Neural progenitor cell (in vitro differentiated cells): ENCODE measurements around the gene USP49. TPM values are rescaled to one million over a fixed set of nuclear protein-coding genes. Genes with fewer than 3 reads are reported as not detected.

Experiments
- DNase-seq: peaks from one replicate; pipeline ENCODE4 v3.0.0-alpha.2; 2016; ENCODE audit warnings: low spot score
- H2AFZ ChIP-seq: fragments of 200-600 bp; sonication (generic); replicated peaks from 2 replicates; pipeline ENCODE4 v1.6.1; 2016; ENCODE audit warnings: antibody characterized with exemption
- H3F3A ChIP-seq: fragments of 200-600 bp; sonication (generic); 2 replicates; pipeline ENCODE4 v1.6.1; 2016; ENCODE audit warnings: antibody characterized with exemption, low read depth
- H3K27ac ChIP-seq: fragments of 200-600 bp; sonication (generic); 2 replicates; pipeline ENCODE4 v1.5.1; 2016; ENCODE audit warnings: mild to moderate bottlenecking
- H3K27me3 ChIP-seq: fragments of 200-600 bp; sonication (generic); 2 replicates; pipeline ENCODE4 v1.6.1; 2016; ENCODE audit warnings: mild to moderate bottlenecking, moderate library complexity
- H3K36me3 ChIP-seq: fragments of 200-600 bp; sonication (generic); 2 replicates; pipeline ENCODE4 v1.5.1; 2016
- H3K4me1 ChIP-seq: fragments of 200-600 bp; sonication (generic); 2 replicates; pipeline ENCODE4 v1.6.1; 2016; ENCODE audit warnings: mixed run types
- H3K4me2 ChIP-seq: fragments of 200-600 bp; sonication (generic); 2 replicates; pipeline ENCODE4 v1.6.1; 2016
- H3K4me3 ChIP-seq: fragments of 200-600 bp; sonication (generic); 2 replicates; pipeline ENCODE4 v1.5.1; 2016
- H3K79me2 ChIP-seq: fragments of 200-600 bp; sonication (generic); 2 replicates; pipeline ENCODE4 v1.6.1; 2016; ENCODE audit warnings: low read depth
- H3K9ac ChIP-seq: fragments of 200-600 bp; sonication (generic); 2 replicates; pipeline ENCODE4 v1.6.1; 2016
- H3K9me3 ChIP-seq: fragments of 200-600 bp; sonication (generic); 2 replicates; pipeline ENCODE4 v1.5.1; 2016; ENCODE audit warnings: low read depth
- H4K20me1 ChIP-seq: fragments of 200-600 bp; sonication (generic); 2 replicates; pipeline ENCODE4 v1.6.1; 2016; ENCODE audit warnings: low read depth
- H3K27ac Mint-ChIP-seq: 3 replicates; pipeline ENCODE4 v1.8.0; 2021; ENCODE audit warnings: mixed read lengths
- H3K27me3 Mint-ChIP-seq: 2 replicates; pipeline ENCODE4 v1.8.0; 2022; ENCODE audit warnings: low read depth, mild to moderate bottlenecking, inconsistent platforms, moderate library complexity, mixed read lengths; ENCODE audit not compliant: insufficient read depth
- H3K36me3 Mint-ChIP-seq: 3 replicates; pipeline ENCODE4 v1.8.0; 2021; ENCODE audit warnings: mixed read lengths
- H3K4me1 Mint-ChIP-seq: 3 replicates; pipeline ENCODE4 v1.8.0; 2021; ENCODE audit warnings: mixed read lengths
- H3K4me3 Mint-ChIP-seq: 3 replicates; pipeline ENCODE4 v1.8.0; 2021; ENCODE audit warnings: mild to moderate bottlenecking, moderate library complexity, mixed read lengths
- H3K9me3 Mint-ChIP-seq: 3 replicates; pipeline ENCODE4 v1.8.0; 2020; ENCODE audit warnings: mixed read lengths
- CTCF ChIP-seq: fragments of 200-600 bp; sonication (generic); IDR thresholded peaks from 2 replicates; pipeline ENCODE4 v1.5.1; 2017; ENCODE audit warnings: antibody characterized with exemption, mild to moderate bottlenecking
- EZH2 ChIP-seq: fragments of 200-600 bp; sonication (generic); IDR thresholded peaks from 2 replicates; pipeline ENCODE4 v1.6.1; 2017; ENCODE audit warnings: antibody characterized with exemption, mild to moderate bottlenecking, moderate library complexity
- EZH2phosphoT487 ChIP-seq: fragments of 200-600 bp; sonication (generic); IDR thresholded peaks from 2 replicates; pipeline ENCODE4 v1.6.1; 2017; ENCODE audit warnings: antibody characterized with exemption
- total RNA-seq: library from RNA; depleted of rRNA; stranded (reverse); fragments of >200 nt; gene quantifications from 2 replicates; pipeline ENCODE4 v1.2.3, GENCODE V29; 2015; ENCODE audit warnings: low replicate concordance

The USP49 gene
- total RNA-seq, 1 donor from 2014 or later = 25.0 TPM

- H3K9me3 ChIP-seq = no peaks in the 10 kb centered on the region
- H3K9me3 Mint-ChIP-seq = no peaks in the 10 kb centered on the region
- DNase-seq = no peak
- H3K27ac ChIP-seq = no peak within 1 kb of the TSS
- no peaks in the 10 kb centered on the region for H3K27me3 ChIP-seq
- no peak within 1 kb of the TSS for H3K4me3 Mint-ChIP-seq
- no peaks in the 10 kb centered on the region for H3K79me2 ChIP-seq
- no peaks in the 10 kb centered on the region for H3K4me1 ChIP-seq
- TF ChIP-seq CTCF (no peak), EZH2phosphoT487 (no peak), EZH2 (no peak)
- H3K36me3 ChIP-seq = no peaks in the 10 kb centered on the region
- no peaks in the 10 kb centered on the region for H3K36me3 Mint-ChIP-seq
- H4K20me1 ChIP-seq = no peaks in the 10 kb centered on the region
- peaks cover 2% of the 10 kb centered on the region for H3K27me3 Mint-ChIP-seq
- H3K9ac ChIP-seq = no peak within 1 kb of the TSS
- H3K4me1 Mint-ChIP-seq = no peaks in the 10 kb centered on the region
- H3K4me3 ChIP-seq = no peak within 1 kb of the TSS
- H2AFZ ChIP-seq = no peak within 1 kb of the TSS
- no peak within 1 kb of the TSS for H3K4me2 ChIP-seq
- H3K27ac Mint-ChIP-seq = no peak within 1 kb of the TSS
- no peaks in the 10 kb centered on the region for H3F3A ChIP-seq
Observed at GRCh38 chr6:41747256-41748101, 147.7 kb downstream of the USP49 start, which contains the start of gene PGC. TSS of gene PGC (minus strand) at chr6:41747397. CDS start at chr6:41747334, 63 bp downstream.

GRCh38 chr6:41746107-41746506, 149.1 kb downstream of the USP49 start:
- no peaks in the 10 kb centered on the region for H3F3A ChIP-seq
- H3K4me3 Mint-ChIP-seq = no peak overlapping the region
- no peaks in the 10 kb centered on the region for H4K20me1 ChIP-seq
- H3K36me3 ChIP-seq = no peaks in the 10 kb centered on the region
- no peak overlapping the region for H3K4me2 ChIP-seq
- H2AFZ ChIP-seq = no peak overlapping the region
- H3K27ac ChIP-seq = no peak overlapping the region
- H3K4me3 ChIP-seq = no peak overlapping the region
- H3K27ac Mint-ChIP-seq = no peak overlapping the region
- H3K27me3 Mint-ChIP-seq = peaks cover 2% of the 10 kb centered on the region
- no peaks in the 10 kb centered on the region for H3K27me3 ChIP-seq
- H3K9me3 ChIP-seq = no peaks in the 10 kb centered on the region
- no peaks in the 10 kb centered on the region for H3K4me1 Mint-ChIP-seq
- H3K9ac ChIP-seq = no peak overlapping the region
- no peaks in the 10 kb centered on the region for H3K9me3 Mint-ChIP-seq
- DNase-seq = no peak
- TF ChIP-seq CTCF (no peak), EZH2phosphoT487 (no peak), EZH2 (no peak)
- no peaks in the 10 kb centered on the region for H3K36me3 Mint-ChIP-seq
- no peaks in the 10 kb centered on the region for H3K79me2 ChIP-seq
- H3K4me1 ChIP-seq = peaks cover 4% of the 10 kb centered on the region

GRCh38 chr6:41744236-41744787, 150.9 kb downstream of the USP49 start:
- Histone ChIP-seq H3K4me1 (peaks cover 4% of the 10 kb centered on the region), H3K9me3 (no peaks in the 10 kb centered on the region), H3K36me3 (no peaks in the 10 kb centered on the region), H3K4me2 (no peak overlapping the region), H3K27me3 (no peaks in the 10 kb centered on the region), H3F3A (no peaks in the 10 kb centered on the region), H3K27ac (no peak overlapping the region), H3K79me2 (no peaks in the 10 kb centered on the region), H3K9ac (no peak overlapping the region), H3K4me3 (no peak overlapping the region), H2AFZ (no peak overlapping the region), H4K20me1 (no peaks in the 10 kb centered on the region)
- no peak for TF ChIP-seq EZH2
- no peak for TF ChIP-seq EZH2phosphoT487
- no peak for TF ChIP-seq CTCF
- Mint-ChIP-seq H3K4me3 (no peak overlapping the region), H3K9me3 (no peaks in the 10 kb centered on the region), H3K27me3 (peaks cover 2% of the 10 kb centered on the region), H3K27ac (no peak overlapping the region), H3K4me1 (no peaks in the 10 kb centered on the region), H3K36me3 (no peaks in the 10 kb centered on the region)
- no peak for DNase-seq
